GM23338 (cell line): ENCODE data around the gene HS3ST6. TPM values are rescaled to one million over a fixed set of nuclear protein-coding genes. Genes with fewer than 3 reads are reported as not detected.

Source experiments
- ATAC-seq: fragments of 200-7000 bp; cut with Tn5 transposase; 3 replicates; pipeline ENCODE4 v1.9.1; 2020
- DNase-seq: peaks from one replicate; pipeline ENCODE4 v3.0.0-alpha.2; 2015; ENCODE audit warnings: low spot score
- H2AFZ ChIP-seq: fragments of 200-600 bp; sonication (generic); 2 replicates; pipeline ENCODE4 v1.8.0; 2016; ENCODE audit warnings: antibody characterized with exemption, mild to moderate bottlenecking, moderate library complexity
- H3F3A ChIP-seq: fragments of 200-600 bp; sonication (generic); replicated peaks from 2 replicates; pipeline ENCODE4 v1.8.0; 2017; ENCODE audit warnings: antibody characterized with exemption, mixed run types, low read depth
- H3K27ac ChIP-seq: fragments of 200-600 bp; sonication (generic); 2 replicates; pipeline ENCODE4 v1.6.1; 2016; ENCODE audit warnings: low read depth
- H3K27me3 ChIP-seq: fragments of 200-600 bp; sonication (generic); 2 replicates; pipeline ENCODE4 v1.8.0; 2016; ENCODE audit warnings: mild to moderate bottlenecking, mixed run types, moderate library complexity; ENCODE audit not compliant: insufficient read depth
- H3K36me3 ChIP-seq: fragments of 200-600 bp; sonication (generic); 2 replicates; pipeline ENCODE4 v1.8.0; 2016; ENCODE audit warnings: mild to moderate bottlenecking; ENCODE audit not compliant: insufficient read depth
- H3K4me1 ChIP-seq: fragments of 200-600 bp; sonication (generic); 2 replicates; pipeline ENCODE4 v1.8.0; 2016; ENCODE audit warnings: mild to moderate bottlenecking, moderate library complexity; ENCODE audit not compliant: insufficient read depth
- H3K4me2 ChIP-seq: fragments of 200-600 bp; sonication (generic); 2 replicates; pipeline ENCODE4 v1.7.1; 2017; ENCODE audit warnings: mixed run types
- H3K4me3 ChIP-seq: fragments of 200-600 bp; sonication (generic); 2 replicates; pipeline ENCODE4 v1.6.1; 2016; ENCODE audit warnings: mixed run types
- H3K79me2 ChIP-seq: fragments of 200-600 bp; sonication (generic); replicated peaks from 2 replicates; pipeline ENCODE4 v1.8.0; 2017; ENCODE audit warnings: mild to moderate bottlenecking; ENCODE audit not compliant: insufficient read depth
- H3K9me2 ChIP-seq: fragments of 200-600 bp; sonication (generic); 2 replicates; pipeline ENCODE4 v1.8.0; 2017; ENCODE audit not compliant: insufficient read depth
- H4K20me1 ChIP-seq: fragments of 200-600 bp; sonication (generic); replicated peaks from 2 replicates; pipeline ENCODE4 v1.8.0; 2017; ENCODE audit warnings: mild to moderate bottlenecking; ENCODE audit not compliant: insufficient read depth
- H3K27ac Mint-ChIP-seq: 2 replicates; pipeline ENCODE4 v1.8.0; 2020; ENCODE audit warnings: inconsistent platforms, mild to moderate bottlenecking, moderate library complexity, mixed read lengths
- H3K27me3 Mint-ChIP-seq: 3 replicates; pipeline ENCODE4 v1.8.0; 2022; ENCODE audit warnings: low read depth, mild to moderate bottlenecking, moderate library complexity, mixed read lengths, inconsistent platforms; ENCODE audit not compliant: insufficient read depth, poor library complexity
- H3K36me3 Mint-ChIP-seq: 3 replicates; pipeline ENCODE4 v1.8.0; 2021; ENCODE audit warnings: low read depth, mild to moderate bottlenecking, inconsistent platforms, moderate library complexity, mixed read lengths
- H3K4me1 Mint-ChIP-seq: 3 replicates; pipeline ENCODE4 v1.8.0; 2020; ENCODE audit warnings: mild to moderate bottlenecking, inconsistent platforms, mixed read lengths
- H3K4me3 Mint-ChIP-seq: 3 replicates; pipeline ENCODE4 v1.8.0; 2021; ENCODE audit warnings: moderate library complexity, mild to moderate bottlenecking, inconsistent platforms, mixed read lengths
- H3K9me3 Mint-ChIP-seq: 3 replicates; pipeline ENCODE4 v1.8.0; 2020; ENCODE audit warnings: moderate library complexity, mild to moderate bottlenecking, inconsistent platforms, mixed read lengths
- CREB1 ChIP-seq: fragments of 250-450 bp; sonication (Bioruptor Pico); IDR thresholded peaks from 2 replicates; pipeline ENCODE4 v1.5.0; 2020; ENCODE audit warnings: low read depth, mild to moderate bottlenecking, moderate library complexity
- EZH2 ChIP-seq: fragments of 200-600 bp; sonication (generic); IDR thresholded peaks from one replicate; pipeline ENCODE4 v1.8.0; 2017; ENCODE audit warnings: antibody characterized with exemption, mild to moderate bottlenecking, low read depth; ENCODE audit not compliant: unreplicated experiment
- EZH2phosphoT487 ChIP-seq: fragments of 200-600 bp; sonication (generic); IDR thresholded peaks from one replicate; pipeline ENCODE4 v1.8.1; 2018; ENCODE audit warnings: antibody characterized with exemption; ENCODE audit not compliant: unreplicated experiment
- JUNB ChIP-seq: IDR thresholded peaks from one replicate; pipeline ENCODE4 v1.6.1; 2016; ENCODE audit warnings: antibody characterized with exemption; ENCODE audit not compliant: unreplicated experiment
- POLR2AphosphoS5 ChIP-seq: IDR thresholded peaks from 2 replicates; pipeline ENCODE4 v1.6.1; 2016; ENCODE audit warnings: antibody characterized with exemption, low read depth
- REST ChIP-seq: IDR thresholded peaks from one replicate; pipeline ENCODE4 v1.6.1; 2018; ENCODE audit warnings: antibody characterized with exemption; ENCODE audit not compliant: unreplicated experiment
- STAT1 ChIP-seq: IDR thresholded peaks from one replicate; pipeline ENCODE4 v1.6.1; 2016; ENCODE audit warnings: antibody characterized with exemption; ENCODE audit not compliant: unreplicated experiment
- ZNF114 ChIP-seq: fragments of 250-450 bp; sonication (Bioruptor Pico); IDR thresholded peaks from 2 replicates; pipeline ENCODE4 v1.5.0; 2020; ENCODE audit warnings: mild to moderate bottlenecking, moderate library complexity
- ZNF331 ChIP-seq: fragments of 250-450 bp; sonication (Bioruptor Pico); IDR thresholded peaks from 2 replicates; pipeline ENCODE4 v1.5.0; 2020; ENCODE audit warnings: low read depth, mild to moderate bottlenecking, moderate library complexity
- ZNF462 ChIP-seq: fragments of 250-450 bp; sonication (Bioruptor Pico); IDR thresholded peaks from 2 replicates; pipeline ENCODE4 v1.5.0; 2020; ENCODE audit warnings: mild to moderate bottlenecking, moderate library complexity
- polyA plus RNA-seq: library from polyadenylated mRNA; unstranded; fragments of >200 nt; fragmentation: Nextera tagmentation; extraction: Ambion mirVana; gene quantifications from 2 replicates; pipeline ENCODE4 v1.2.1, GENCODE V29; 2016
- total RNA-seq: library from RNA; depleted of rRNA; stranded (reverse); fragments of >200 nt; shearing (Covaris generic); gene quantifications from 2 replicates; pipeline ENCODE4 v1.2.3, GENCODE V29; 2014

HS3ST6 gene
- total and polyA plus RNA-seq, 2 experiments from 2014 or later = 0.21 TPM; not detected in 1

DNA sequence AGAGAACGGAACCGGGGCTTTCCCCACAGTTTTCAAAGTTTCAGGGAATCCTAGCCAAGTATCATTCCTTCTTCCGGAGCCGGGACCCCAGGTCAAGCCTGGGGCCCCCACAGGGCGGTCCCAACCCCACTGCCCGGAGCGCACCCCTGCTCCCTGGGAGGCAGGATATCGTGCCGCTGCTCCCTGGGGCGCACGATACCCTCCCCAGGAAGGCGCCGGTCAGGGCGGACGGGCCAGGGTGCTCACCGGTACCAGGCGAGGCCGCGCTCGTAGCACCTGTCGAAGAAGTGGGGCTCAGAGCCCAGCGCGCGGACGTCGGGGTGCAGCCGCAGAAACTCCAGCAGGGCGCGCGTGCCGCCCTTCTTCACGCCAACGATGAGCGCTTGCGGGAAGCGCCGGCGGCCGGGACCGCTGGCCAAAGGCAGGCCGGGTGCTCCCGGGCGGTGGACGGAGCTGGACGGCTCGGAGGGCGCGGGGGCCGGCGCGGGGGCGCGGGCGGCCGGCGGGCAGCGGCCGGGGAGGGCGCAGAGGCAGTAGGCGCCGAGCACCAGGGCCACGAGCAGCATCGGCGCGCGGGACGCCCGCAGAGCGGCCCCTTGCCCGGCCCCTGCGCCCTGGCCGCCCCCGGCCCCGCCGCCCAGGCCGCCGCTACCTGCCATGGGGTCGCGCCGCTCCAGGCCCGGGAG lies 407 bp downstream of the HS3ST6 start:
- Histone ChIP-seq H3K4me3 (peak overlapping the region; percentile 54), H3K27ac (no peak overlapping the region), H3F3A (0 out of 2 replicates have a peak, but pooled peaks cover 6% of the 10 kb centered on the region), H3K4me1 (peaks cover 27% of the 10 kb centered on the region), H3K4me2 (peak overlapping the region; percentile 82), H3K79me2 (no peaks in the 10 kb centered on the region), H3K36me3 (no peaks in the 10 kb centered on the region), H3K9me2 (no peaks in the 10 kb centered on the region), H4K20me1 (no peaks in the 10 kb centered on the region), H3K27me3 (peaks cover 72% of the 10 kb centered on the region), H2AFZ (no peak overlapping the region; the same call in 1 of the 2 replicates)
- Mint-ChIP-seq H3K36me3 (no peaks in the 10 kb centered on the region; the same call in 2 of the 3 replicates), H3K27me3 (peaks cover 76% of the 10 kb centered on the region), H3K9me3 (no peaks in the 10 kb centered on the region), H3K27ac (no peak overlapping the region), H3K4me3 (peak overlapping the region; percentile 66), H3K4me1 (peaks cover 31% of the 10 kb centered on the region)
- no peak for TF ChIP-seq CREB1 (CRISPR knock-in tag)
- peak; percentile 85 for TF ChIP-seq EZH2phosphoT487
- TF ChIP-seq EZH2 = peak; percentile 71
- DNase-seq (peak; percentile 35), ATAC-seq (no peak)

GRCh38 chr16:1917056-1917664 lies 1.1 kb downstream of the HS3ST6 start:
- Histone ChIP-seq H2AFZ (no peak overlapping the region; the same call in 1 of the 2 replicates), H4K20me1 (no peaks in the 10 kb centered on the region), H3K9me2 (no peaks in the 10 kb centered on the region), H3K27me3 (peaks cover 66% of the 10 kb centered on the region), H3K79me2 (no peaks in the 10 kb centered on the region), H3K4me2 (peak overlapping the region; percentile 82), H3K27ac (no peak overlapping the region), H3K4me1 (peaks cover 27% of the 10 kb centered on the region), H3K4me3 (peak overlapping the region; percentile 54), H3F3A (0 out of 2 replicates have a peak, but pooled peaks cover 6% of the 10 kb centered on the region), H3K36me3 (no peaks in the 10 kb centered on the region)
- DNase-seq (no peak), ATAC-seq (no peak; the same call in 2 of the 3 replicates)
- Mint-ChIP-seq H3K4me3 (peak overlapping the region; percentile 66), H3K9me3 (no peaks in the 10 kb centered on the region), H3K4me1 (peaks cover 31% of the 10 kb centered on the region), H3K36me3 (no peaks in the 10 kb centered on the region; the same call in 2 of the 3 replicates), H3K27me3 (peaks cover 75% of the 10 kb centered on the region), H3K27ac (no peak overlapping the region)
- TF ChIP-seq REST = no peak
- no peak for TF ChIP-seq ZNF462 (CRISPR knock-in tag)
- no peak for TF ChIP-seq ZNF114 (CRISPR knock-in tag)
- TF ChIP-seq STAT1 = no peak
- TF ChIP-seq ZNF331 (CRISPR knock-in tag) = no peak
- no peak for TF ChIP-seq JUNB
- TF ChIP-seq EZH2 = no peak
- TF ChIP-seq POLR2AphosphoS5 = no peak
- TF ChIP-seq CREB1 (CRISPR knock-in tag) = no peak
